GM11168 (cell line): ENCODE measurements around the gene CBX1.

ENCODE experiments used
- in situ Hi-C: fragments of 300-500 bp; cut with MboI; formaldehyde crosslinking; loops from one replicate; pipeline ENCODE4 v1.12.0; 2022; ENCODE audit warnings: low sequenced_read_pairs; ENCODE audit not compliant: unreplicated experiment

Gene CBX1

DNA sequence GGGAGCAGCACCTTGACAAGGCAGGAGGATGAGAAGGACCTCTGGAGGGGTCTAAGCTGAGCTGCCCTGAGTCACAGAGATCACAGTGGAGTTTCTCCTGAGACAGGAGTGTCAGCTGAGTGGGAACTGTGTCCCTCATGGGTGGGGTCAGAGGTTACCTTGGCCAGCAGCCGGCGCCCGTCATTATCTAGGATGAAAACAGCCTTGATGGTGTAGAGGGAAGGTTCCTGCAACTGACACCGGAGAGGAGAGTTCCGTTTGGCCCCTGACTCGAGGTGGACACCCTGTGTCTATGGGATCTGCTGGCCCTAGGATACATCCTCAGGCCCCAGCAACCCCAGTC lies 64.6 kb downstream of the CBX1 start:
- in situ Hi-C loops, result no loop called here

DNA sequence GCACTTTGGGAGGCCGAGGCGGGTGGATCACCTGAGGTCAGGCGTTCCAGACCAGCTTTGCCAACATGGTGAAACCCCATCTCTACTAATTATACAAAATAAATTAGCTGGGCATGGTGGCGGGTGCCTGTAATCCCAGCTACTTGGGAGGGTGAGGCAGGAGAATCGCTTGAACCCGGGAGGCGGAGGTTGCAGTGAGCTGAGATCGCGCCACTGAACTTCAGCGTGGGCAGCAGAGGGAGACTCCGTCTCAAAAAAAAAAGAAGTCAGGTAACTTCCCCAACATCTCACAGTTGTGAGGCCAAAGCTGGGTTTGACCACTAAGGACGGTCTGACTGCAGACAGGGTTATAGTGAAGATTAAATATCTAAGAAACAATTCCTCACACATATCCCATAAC lies 66.5 kb downstream of the CBX1 start:
- in situ Hi-C loops, result loop anchor here (5.0 kb wide), 1 partner anchor 33 kb away; no protein-coding TSS in a partner anchor

GRCh38 chr17:48031966-48032365 lies 69.3 kb downstream of the CBX1 start:
- in situ Hi-C loops, result loop anchor here (5.0 kb wide), 1 partner anchor 35 kb away; no protein-coding TSS in a partner anchor

DNA sequence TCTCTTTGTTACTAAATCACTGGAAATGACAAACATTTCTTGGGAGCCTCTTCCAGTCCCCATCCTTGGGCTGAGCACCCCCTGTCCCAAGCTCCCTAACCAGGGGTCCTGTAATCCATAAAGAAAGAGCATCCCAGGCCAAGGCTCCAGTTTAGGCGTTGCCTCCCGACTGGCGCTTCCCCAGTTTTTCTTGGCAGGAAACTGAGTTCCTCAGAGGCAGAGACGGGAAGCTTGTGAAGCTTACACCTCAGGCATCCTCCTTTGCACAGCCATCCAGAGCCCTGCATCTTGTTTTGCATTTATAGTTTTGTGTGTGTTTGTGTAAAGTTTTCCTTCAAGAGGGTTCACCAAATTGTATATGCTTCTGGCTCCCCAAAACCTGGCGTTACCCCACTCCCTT lies 70.7 kb downstream of the CBX1 start:
- in situ Hi-C loops, result loop anchor here (5.0 kb wide), 1 partner anchor 37 kb away; no protein-coding TSS in a partner anchor

GRCh38 chr17:48028736-48029135 lies 72.5 kb downstream of the CBX1 start:
- in situ Hi-C loops, result no loop called here

DNA sequence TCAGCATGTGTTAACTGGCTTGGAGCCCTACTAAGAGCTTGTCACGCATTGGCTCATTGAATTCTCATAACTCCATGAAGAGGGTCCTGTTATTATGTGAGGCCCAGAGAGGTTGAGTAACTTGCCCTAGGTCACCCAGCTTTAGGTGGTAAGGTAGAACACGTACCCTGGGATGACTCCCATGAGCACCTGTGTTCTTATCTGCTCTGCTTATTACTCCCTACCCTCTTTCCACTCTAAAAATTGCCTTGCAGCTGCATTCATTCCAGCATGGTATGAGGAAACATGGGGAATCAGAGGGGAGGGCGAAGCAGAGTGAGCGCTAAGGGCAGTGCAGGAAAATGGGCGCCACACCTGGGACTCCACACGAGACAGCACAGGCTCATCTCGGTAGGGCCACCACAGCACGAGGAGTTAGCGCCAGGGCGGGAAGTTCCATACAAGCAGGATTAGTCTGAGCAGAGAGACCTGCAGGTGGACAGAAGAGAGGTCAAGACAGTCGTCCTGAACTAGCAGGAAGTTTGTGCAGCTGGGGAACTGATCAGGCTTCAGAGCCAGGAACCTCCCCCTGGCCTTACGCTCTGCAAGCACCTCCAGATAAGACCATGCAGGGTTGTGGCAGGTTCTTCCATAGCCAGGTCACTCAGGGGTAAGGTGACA lies 73.8 kb downstream of the CBX1 start:
- in situ Hi-C loops, result no loop called here

GRCh38 chr17:48026502-48027321 lies 74.6 kb downstream of the CBX1 start:
- in situ Hi-C loops, result no loop called here

GRCh38 chr17:48025904-48026501 lies 75.3 kb downstream of the CBX1 start:
- in situ Hi-C loops, result no loop called here

GRCh38 chr17:48025040-48025903 lies 76.0 kb downstream of the CBX1 start:
- in situ Hi-C loops, result no loop called here

DNA sequence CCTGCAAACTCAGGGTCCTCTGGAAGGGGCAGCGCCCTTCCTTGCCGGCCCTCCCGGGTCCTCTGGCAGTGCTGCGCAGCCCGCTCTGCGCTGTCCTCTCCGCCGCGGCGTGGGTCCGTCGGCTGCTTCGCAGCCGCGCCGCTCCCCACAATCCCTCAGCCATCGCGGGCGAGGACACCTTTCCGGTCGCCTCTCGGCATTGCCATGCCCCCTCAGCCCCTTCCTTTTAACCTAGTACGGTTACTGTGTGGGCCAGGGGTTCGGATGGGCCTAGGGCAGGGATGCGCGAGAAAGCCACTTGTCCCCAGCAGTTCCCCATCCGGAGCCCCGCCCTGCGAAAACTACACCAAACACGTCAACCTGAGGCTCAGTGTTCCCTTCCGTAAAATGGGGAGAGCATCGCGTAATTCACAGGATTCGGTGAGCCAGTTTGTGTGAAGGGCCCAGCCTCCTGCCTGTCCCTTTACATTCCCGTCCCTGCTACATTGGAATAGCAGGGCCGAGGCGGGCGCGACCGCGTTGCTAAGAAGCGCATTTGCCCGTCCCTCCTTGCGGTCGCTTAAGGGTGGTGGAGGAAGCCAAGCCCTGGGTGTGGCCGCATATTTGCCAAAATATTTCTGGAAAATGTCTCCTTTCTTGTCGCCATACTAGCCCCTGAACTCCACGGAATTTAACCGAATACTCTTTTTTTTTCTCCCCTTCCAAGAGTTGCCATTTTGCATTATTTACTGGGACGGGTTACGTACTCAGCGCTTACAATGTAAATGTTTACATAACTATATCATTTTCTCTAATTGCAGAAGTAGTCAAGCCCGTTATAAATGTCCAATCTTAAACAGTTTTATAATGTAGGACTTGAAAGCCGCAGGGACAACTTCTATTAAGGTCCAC lies 76.9 kb downstream of the CBX1 start:
- in situ Hi-C loops, result no loop called here

DNA sequence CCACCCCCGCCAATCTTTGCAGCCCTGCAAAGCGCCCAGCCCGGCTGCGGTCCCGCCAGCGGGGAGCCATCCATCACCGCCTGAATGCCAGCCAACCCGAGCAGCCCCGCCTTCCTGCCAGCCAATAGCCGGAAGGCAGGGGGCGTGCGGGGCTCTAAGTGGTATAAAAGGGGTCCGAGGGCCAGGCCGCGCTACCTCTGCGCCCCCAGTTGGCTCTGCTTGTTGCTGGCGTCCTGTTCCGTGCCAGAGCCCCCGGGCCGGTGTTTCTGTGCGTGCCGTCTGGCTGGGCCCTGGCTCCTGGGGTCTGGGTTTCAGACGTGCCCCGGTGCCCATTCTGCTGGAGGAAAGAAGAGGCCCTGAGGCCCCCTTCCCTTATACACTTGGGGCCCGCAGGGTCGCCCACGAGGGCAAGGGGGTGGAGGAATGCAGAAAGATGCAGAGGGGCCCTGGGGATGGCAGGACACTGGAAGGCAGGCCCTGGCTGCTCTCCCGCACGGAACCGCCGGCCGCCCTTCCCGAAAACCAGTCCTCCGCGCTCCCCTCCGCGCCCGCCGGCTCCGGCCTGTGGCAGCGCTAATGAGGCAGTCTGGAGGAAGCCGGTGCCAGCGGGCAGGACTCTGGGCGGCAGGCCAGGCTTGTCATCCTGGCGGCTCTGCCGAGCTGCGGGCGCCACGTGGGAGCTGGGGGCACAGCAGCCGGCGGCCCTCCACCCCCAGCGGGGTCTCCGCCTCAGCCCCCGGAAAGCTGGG lies 77.7 kb downstream of the CBX1 start:
- in situ Hi-C loops, result no loop called here

GRCh38 chr17:48022901-48023300 lies 78.4 kb downstream of the CBX1 start:
- in situ Hi-C loops, result no loop called here

DNA sequence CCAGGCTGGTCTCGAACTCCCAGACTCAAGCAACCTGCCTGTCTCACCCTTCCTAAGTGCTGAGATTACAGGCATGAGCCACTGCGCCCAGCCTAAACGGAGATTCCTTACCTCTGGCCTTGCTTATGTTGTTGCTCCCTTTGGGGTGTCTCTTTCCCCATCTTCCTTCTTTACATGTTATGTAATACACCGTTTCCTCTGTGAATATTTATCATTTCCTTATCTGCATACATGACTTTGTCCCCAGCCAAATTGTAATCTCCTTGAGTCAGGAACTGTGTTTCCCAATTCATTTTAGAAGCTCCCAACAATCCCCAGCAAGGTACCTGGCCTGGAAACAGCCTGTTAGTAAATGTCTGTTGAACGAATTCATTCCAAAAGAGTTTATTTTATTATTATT lies 79.3 kb downstream of the CBX1 start:
- in situ Hi-C loops, result no loop called here
